Activated naive CD4-positive, alpha-beta T cell treated with anti-CD3 and anti-CD28 coated beads, Interleukin-2, amount 10 ng/mL, durations not matched to agents 7 days and 5 days (primary cell): ENCODE measurements around the gene STBD1.

Source experiments
- CTCF ChIA-PET: fragments of 350-600 bp; sonication (Branson Sonifier 250); formaldehyde crosslinking; loops from one replicate; lab custom pipeline; 2021; ENCODE audit warnings: antibody characterized with exemption; lab: Charles Lee
- DNase-seq: peaks from one replicate; pipeline ENCODE4 v3.0.0-alpha.2; 2020
- H3K27ac Mint-ChIP-seq: one replicate; pipeline ENCODE4 v1.8.0; 2021; ENCODE audit warnings: mild to moderate bottlenecking, moderate library complexity, mixed read lengths
- H3K27me3 Mint-ChIP-seq: one replicate; pipeline ENCODE4 v1.8.0; 2021; ENCODE audit warnings: mild to moderate bottlenecking, mixed read lengths
- H3K36me3 Mint-ChIP-seq: one replicate; pipeline ENCODE4 v1.8.0; 2021; ENCODE audit warnings: mixed read lengths
- H3K4me1 Mint-ChIP-seq: one replicate; pipeline ENCODE4 v1.8.0; 2021; ENCODE audit warnings: mixed read lengths
- H3K4me3 Mint-ChIP-seq: one replicate; pipeline ENCODE4 v1.8.0; 2021; ENCODE audit warnings: mild to moderate bottlenecking, moderate library complexity, mixed read lengths
- H3K9me3 Mint-ChIP-seq: one replicate; pipeline ENCODE4 v1.8.0; 2021; ENCODE audit warnings: mixed read lengths

Gene STBD1

DNA sequence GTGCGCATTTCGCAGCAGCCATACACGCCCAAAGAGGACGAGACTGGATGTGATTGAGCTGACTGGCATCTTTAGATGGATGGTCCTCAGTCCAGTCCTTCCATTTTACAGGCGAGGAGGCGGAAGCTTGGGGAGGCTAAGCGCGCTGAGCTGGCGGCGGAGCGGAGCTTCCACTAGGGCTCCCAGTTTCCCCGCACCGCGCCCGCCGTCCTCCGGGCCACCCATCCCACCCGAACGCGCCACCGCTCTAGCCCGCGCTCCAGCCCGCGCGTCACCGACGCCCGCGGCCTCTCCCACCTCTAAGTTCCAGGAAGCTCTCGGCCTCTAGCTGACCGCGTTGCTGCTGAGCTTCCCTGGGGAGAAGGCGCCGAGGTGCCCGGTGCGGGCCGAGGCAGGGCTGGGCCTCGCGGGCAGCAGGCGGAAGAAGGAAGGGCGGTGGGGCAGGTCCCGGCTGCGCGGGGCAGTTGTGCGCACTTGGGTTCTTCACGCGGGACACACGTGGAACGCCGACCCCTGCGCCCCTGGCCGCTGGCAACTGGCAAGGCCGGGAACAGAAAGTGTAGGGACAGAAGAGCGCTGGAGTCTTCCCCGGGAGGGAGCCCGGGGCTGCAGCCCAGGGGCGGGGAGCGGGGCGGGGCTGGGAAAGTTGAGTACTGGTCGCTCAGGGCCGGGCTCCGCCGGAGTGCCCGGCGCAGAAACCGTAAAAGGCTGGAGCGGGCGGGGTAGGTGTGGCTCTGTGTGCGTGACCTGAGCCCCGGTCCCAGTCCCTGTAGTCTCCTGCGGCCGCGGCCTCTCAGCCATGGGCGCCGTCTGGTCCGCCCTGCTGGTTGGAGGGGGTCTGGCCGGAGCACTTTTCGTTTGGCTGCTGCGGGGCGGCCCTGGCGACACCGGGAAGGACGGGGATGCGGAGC lies at the start of gene STBD1:
TSS of gene STBD1 (plus strand) at position 763 of the 911 bp plus-strand sequence. CDS start at position 800, 37 bp downstream.
- Mint-ChIP-seq H3K27me3 (peaks cover 38% of the 10 kb centered on the region), H3K27ac (peak within 1 kb of the TSS; percentile 78), H3K4me1 (peaks cover 48% of the 10 kb centered on the region), H3K9me3 (no peaks in the 10 kb centered on the region), H3K36me3 (peaks cover 14% of the 10 kb centered on the region), H3K4me3 (peak within 1 kb of the TSS; percentile 74)
- CTCF ChIA-PET = interaction anchor here (0.9 to 4.4 kb wide), 7 partner anchors 9 to 126 kb away, joined by 3 to 32 read pairs (median 3); no protein-coding TSS in a partner anchor
- DNase-seq = peak; percentile 59

DNA sequence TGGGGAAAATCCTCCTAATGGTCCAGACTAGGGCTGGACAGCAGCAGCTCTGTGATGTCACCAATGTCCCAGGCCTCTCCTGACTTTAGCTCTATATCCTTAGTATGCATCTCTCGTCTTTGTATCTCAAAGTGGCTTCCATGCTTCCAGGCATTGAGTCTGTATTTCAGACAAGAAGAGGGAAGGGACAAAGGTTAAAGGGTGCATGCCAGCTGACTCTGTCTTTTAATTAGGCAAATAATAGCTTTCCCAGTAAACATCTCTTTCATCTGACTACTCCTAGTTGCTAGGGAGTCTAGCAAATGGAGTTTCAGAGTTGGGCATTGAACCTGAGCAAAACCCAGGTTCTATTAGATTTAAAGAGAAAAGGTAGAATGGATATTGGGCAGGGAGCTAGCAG lies 49.6 kb upstream of the STBD1 start:
- Mint-ChIP-seq H3K9me3 (no peaks in the 10 kb centered on the region), H3K4me3 (no peak overlapping the region), H3K4me1 (no peaks in the 10 kb centered on the region), H3K27ac (no peak overlapping the region), H3K36me3 (no peaks in the 10 kb centered on the region), H3K27me3 (peaks cover 49% of the 10 kb centered on the region)
- no peak for DNase-seq
- CTCF ChIA-PET = no interaction called here

DNA sequence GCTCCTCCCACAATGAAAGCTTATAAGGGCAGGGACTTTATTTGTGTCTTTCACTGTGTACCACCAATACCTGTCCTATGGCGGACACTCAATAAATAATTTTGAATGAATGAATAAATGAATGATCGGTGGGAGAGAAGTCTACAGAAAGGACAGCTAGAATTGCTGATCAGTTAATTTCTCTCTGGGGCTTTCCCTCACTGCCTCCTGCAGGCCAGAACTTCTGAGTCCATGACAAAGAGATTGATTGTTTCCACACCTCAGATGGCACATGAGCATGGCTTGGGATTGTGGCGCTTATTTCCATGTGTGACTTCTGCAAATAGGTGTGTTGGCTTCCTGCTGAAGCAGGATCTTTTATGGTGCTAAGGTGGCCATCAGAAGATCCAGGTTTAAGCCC lies 48.7 kb upstream of the STBD1 start:
- H3K27me3 Mint-ChIP-seq = peaks cover 43% of the 10 kb centered on the region

DNA sequence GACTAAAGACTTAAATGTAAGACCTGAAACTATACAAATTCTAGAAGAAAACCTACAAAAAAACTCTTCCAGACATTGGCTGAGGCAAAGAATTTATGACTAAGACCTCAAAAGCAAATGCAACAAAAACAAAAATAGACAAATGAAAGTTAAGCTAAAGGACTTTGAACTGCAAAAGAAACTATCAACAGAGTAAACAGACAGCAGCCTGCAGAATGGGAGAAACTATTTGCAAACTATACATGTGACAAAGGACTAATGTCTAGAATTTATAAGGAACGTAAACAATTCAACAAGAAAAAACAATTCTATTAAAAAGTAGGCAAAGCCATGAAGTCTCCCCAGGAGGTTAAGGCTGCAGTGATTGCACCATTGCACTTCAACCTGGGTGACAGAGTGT lies 46.0 kb upstream of the STBD1 start:
- DNase-seq = no peak
- Mint-ChIP-seq H3K4me1 (no peaks in the 10 kb centered on the region), H3K9me3 (no peaks in the 10 kb centered on the region), H3K27ac (no peak overlapping the region), H3K27me3 (peaks cover 43% of the 10 kb centered on the region), H3K4me3 (no peak overlapping the region), H3K36me3 (no peaks in the 10 kb centered on the region)
- CTCF ChIA-PET = no interaction called here

More for the DNA sequence above, 48.7 kb upstream of the STBD1 start:
- DNase-seq = no peak
- no peak overlapping the region for H3K4me3 Mint-ChIP-seq
- H3K4me1 Mint-ChIP-seq = no peaks in the 10 kb centered on the region
- H3K36me3 Mint-ChIP-seq = no peaks in the 10 kb centered on the region
- CTCF ChIA-PET = no interaction called here
- no peaks in the 10 kb centered on the region for H3K9me3 Mint-ChIP-seq
- peak overlapping the region; percentile 20 for H3K27ac Mint-ChIP-seq

DNA sequence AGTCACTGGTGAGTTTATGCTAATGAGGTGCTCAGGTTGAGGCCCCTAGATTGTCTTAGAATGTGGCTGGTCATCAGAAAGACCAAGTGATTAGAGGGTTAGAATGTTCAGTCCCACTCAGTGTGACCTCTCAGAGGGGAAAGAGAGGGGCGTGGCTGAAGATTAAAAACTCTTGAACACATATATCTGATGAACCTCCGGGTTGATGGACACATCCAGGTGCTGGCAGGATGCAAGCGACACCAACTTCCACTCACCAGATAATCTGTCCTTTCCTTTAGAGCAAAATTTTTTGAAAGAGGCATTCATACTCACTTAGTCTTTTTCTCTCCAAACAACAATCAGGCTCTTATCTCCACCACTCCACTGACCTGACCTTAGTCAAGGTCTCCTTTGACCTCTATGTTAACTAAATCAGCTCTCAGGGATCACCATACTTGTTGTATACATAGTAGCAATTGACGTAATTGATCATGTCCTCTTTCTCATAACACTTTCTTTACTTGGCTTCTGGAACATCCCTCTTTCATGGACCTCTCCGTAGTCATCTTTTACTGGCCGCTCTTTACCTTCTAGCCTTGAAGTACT lies 40.8 kb upstream of the STBD1 start:
- no peak overlapping the region for H3K27ac Mint-ChIP-seq
- H3K27me3 Mint-ChIP-seq = peaks cover 17% of the 10 kb centered on the region
- H3K36me3 Mint-ChIP-seq = no peaks in the 10 kb centered on the region
- no peaks in the 10 kb centered on the region for H3K4me1 Mint-ChIP-seq
- DNase-seq = no peak
- CTCF ChIA-PET = no interaction called here
- no peaks in the 10 kb centered on the region for H3K9me3 Mint-ChIP-seq
- H3K4me3 Mint-ChIP-seq = no peak overlapping the region

DNA sequence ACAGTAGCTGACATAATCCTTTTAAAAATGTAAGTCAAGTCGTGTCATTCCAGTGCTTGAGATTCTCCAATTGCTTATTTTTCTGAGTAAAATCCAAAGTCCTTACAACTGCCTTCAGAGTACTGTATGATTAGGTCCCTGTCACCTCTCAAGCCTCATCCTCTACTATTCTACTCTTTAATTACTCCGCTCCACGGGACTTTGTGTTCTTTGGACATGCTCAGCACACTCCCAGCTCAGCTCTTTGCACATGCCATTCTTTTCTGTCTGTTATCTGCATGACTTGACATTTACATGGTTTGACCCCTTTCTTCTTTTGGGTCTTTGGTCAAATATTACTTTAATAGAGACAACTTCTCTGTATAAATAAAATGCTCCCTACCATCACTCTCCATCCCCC lies 39.9 kb upstream of the STBD1 start:
- Mint-ChIP-seq H3K4me3 (no peak overlapping the region), H3K9me3 (no peaks in the 10 kb centered on the region), H3K36me3 (no peaks in the 10 kb centered on the region), H3K27ac (no peak overlapping the region), H3K4me1 (no peaks in the 10 kb centered on the region), H3K27me3 (peaks cover 15% of the 10 kb centered on the region)
- CTCF ChIA-PET = no interaction called here
- DNase-seq = no peak

DNA sequence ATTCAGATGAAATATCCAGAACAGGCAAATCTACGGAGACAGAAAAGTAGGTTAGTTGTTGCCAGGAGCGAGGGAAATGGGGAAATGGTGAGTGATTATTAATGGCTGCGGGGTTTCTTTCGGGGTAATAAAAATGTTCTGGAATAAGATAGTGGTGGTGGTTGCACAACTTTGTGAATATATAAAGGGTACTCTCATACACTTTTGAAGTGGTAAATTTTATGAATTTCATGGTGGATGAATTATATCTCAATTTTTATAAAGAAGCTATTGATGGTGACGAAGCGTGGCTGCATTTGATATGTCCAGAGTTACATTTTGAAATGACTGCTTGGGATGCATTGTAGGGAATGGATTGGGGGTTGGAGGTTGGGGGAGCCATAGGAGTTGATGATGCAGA lies 38.7 kb upstream of the STBD1 start:
- peaks cover 12% of the 10 kb centered on the region for H3K27me3 Mint-ChIP-seq
- H3K4me1 Mint-ChIP-seq = no peaks in the 10 kb centered on the region
- H3K36me3 Mint-ChIP-seq = no peaks in the 10 kb centered on the region
- H3K27ac Mint-ChIP-seq = no peak overlapping the region
- no peak for DNase-seq
- H3K4me3 Mint-ChIP-seq = no peak overlapping the region
- no peaks in the 10 kb centered on the region for H3K9me3 Mint-ChIP-seq
- CTCF ChIA-PET = interaction anchor here (1.3 kb wide), 1 partner anchor 88 kb away, joined by 3 read pairs; no protein-coding TSS in a partner anchor

DNA sequence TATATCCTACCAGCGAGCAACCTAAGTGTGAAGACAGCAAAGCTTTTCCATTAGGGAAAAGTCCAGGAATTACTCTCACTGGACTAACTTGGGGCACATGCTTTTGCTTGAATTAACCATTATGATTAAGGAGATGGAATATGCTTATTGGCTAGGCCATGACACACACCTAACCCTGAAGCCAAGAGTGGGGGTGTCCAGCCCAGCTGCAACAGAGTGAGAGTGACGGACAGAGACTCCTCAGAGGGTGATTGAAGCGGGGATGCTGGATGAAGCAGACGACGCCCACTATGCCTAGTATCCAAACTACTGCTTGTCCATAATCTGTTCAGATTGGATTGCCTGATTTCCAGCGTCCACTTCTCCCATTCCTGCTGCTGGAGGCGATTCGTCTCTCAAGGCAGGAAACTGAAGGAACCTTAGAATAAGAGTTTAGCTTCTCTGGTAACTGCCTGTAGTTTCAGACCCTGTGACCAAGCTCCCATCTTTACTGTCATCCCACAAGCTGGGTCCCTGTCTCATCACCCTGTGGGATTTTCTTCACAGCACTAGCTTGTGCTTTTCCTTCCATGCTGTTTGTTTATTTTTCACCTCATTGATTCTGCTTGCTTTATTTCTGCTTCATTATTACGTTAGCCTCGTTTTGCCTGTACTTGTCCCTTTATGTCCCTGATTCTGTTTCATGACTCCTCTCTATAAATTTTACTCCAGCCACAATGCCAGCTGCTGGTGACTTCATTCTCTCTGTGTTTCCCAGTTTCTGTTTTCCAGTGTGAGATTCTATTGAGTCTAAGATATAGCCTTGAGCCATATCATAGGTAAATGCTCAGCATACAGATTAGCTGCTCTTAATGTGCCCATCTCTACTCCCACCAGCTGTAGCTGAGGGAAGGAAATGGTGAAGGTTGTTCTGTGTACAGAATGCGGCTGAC lies 36.0 kb upstream of the STBD1 start:
- Mint-ChIP-seq H3K27me3 (peaks cover 12% of the 10 kb centered on the region), H3K4me3 (no peak overlapping the region), H3K4me1 (no peaks in the 10 kb centered on the region), H3K27ac (no peak overlapping the region), H3K36me3 (no peaks in the 10 kb centered on the region), H3K9me3 (no peaks in the 10 kb centered on the region)
- CTCF ChIA-PET = interaction anchor here (1.8 kb wide), 1 partner anchor 108 kb away, joined by 6 read pairs; no protein-coding TSS in a partner anchor
- DNase-seq = no peak

DNA sequence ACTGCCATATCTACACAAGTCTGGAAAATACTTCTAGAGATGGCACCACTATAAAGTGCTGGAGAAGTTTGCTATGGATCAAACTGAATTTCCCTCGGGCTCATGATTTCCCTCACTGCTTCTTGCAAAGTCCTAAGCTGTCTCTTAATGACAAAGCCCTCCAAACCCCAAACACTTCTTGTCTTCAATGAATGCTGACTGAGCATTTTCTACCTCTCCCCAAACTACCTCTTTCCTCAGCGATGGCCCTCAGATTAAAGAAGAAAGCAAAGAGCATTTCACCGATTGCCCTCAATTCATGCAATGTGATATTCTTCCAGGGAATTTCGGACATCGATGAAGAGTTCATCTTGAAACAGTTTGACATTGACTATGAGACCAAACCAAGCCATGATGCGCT lies 35.3 kb upstream of the STBD1 start:
- Mint-ChIP-seq H3K4me1 (no peaks in the 10 kb centered on the region), H3K27ac (no peak overlapping the region), H3K36me3 (no peaks in the 10 kb centered on the region), H3K9me3 (no peaks in the 10 kb centered on the region), H3K27me3 (peaks cover 14% of the 10 kb centered on the region), H3K4me3 (no peak overlapping the region)
- DNase-seq = no peak
- CTCF ChIA-PET = interaction anchor here (1.8 kb wide), 1 partner anchor 107 kb away, joined by 6 read pairs; no protein-coding TSS in a partner anchor

DNA sequence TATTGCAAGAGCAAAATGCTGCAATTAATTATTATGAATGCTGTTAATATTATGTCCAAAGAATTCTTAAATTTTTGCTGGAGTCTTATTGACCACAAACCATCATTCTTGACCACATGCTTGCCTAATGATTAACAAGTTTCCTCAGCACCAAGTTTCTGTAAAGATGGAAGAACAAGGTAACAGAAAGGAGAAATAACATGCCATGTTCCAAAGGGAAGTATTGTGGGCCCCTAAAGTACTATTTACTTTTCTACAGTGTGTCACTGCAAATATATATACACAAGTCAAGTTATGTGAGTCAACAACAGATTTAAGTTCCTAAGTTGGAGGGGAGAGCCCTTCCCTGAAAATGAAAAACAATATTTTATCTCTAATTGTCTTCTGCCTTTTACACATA lies 34.5 kb upstream of the STBD1 start:
- CTCF ChIA-PET = no interaction called here
- peaks cover 22% of the 10 kb centered on the region for H3K27me3 Mint-ChIP-seq
- no peak overlapping the region for H3K27ac Mint-ChIP-seq
- no peaks in the 10 kb centered on the region for H3K4me1 Mint-ChIP-seq
- no peaks in the 10 kb centered on the region for H3K36me3 Mint-ChIP-seq
- no peak for DNase-seq
- no peaks in the 10 kb centered on the region for H3K9me3 Mint-ChIP-seq
- H3K4me3 Mint-ChIP-seq = no peak overlapping the region

DNA sequence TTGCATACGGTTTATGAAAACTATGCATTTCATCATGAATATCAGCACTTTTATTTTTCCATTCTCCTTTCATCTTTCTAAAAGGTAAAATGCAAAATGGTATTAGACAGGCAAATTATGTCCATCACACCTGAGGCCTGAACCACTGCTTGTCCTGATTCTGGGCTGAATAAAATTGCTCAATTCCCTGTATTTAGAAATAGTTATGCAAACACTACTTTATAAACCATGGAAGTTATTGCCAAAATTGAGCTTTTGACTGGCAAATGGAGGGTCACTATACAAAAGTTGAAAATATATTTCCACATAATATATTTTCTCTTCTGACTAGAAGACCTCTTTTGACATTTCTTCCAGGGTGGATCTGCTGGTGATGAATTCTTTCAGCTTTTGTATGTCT lies 34.0 kb upstream of the STBD1 start:
- Mint-ChIP-seq H3K4me3 (no peak overlapping the region), H3K27ac (no peak overlapping the region), H3K27me3 (peaks cover 25% of the 10 kb centered on the region), H3K36me3 (no peaks in the 10 kb centered on the region), H3K4me1 (no peaks in the 10 kb centered on the region), H3K9me3 (no peaks in the 10 kb centered on the region)
- CTCF ChIA-PET = no interaction called here
- DNase-seq = no peak

DNA sequence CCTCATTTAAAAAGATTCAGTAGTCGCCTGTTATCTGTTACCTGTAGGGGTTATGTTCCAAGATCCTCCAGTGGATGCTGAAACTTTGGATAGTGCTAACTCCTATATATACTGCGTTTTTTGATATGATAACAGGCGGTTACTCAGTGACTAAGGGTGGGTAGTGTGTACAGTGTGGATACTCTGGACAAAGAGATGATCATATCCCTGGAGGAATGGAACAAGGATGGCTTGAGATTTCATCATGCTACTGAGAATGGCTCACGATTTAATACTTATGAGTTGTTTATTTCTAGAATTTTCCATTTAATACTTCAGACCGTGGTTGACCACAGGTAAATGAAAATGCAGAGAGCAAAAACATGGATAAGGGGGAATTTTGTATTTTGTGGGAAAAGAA lies 33.5 kb upstream of the STBD1 start:
- no peak for DNase-seq
- no peak overlapping the region for H3K4me3 Mint-ChIP-seq

DNA sequence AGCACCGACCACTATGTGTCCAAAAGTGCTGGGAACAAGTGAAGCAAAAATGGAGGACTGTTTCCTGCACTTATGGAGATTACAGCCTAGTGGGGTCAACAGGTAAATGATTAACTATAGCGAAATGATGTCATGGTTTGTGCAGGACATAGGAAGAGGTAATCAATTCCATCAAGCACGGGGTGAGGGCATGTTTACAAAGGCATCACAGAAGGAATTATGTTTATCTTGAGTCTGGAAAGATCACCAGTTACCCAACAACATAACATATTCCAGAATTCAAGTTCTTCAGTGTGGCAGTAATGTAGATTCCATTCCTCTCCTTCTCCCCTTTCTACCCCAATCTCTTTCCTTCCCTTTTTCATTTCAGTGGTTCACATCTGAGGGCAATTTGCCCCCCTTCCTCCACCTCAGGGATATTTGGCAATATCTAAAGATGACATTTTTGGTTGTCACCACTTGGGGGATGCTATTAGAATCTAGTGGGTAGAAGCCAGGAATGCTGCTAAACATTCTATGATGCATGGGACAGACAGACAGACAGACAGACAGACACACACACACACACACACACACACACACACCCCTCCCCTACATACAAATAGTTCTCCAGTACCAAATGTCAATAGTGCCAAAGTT lies 30.9 kb upstream of the STBD1 start:
- CTCF ChIA-PET = no interaction called here
- Mint-ChIP-seq H3K27ac (no peak overlapping the region), H3K27me3 (peaks cover 29% of the 10 kb centered on the region), H3K9me3 (no peaks in the 10 kb centered on the region), H3K4me3 (no peak overlapping the region), H3K36me3 (no peaks in the 10 kb centered on the region), H3K4me1 (no peaks in the 10 kb centered on the region)
- no peak for DNase-seq

More for the DNA sequence above, 33.5 kb upstream of the STBD1 start:
- CTCF ChIA-PET = interaction anchor here (0.6 kb wide), 1 partner anchor 1340 kb away, joined by 3 read pairs; no protein-coding TSS in a partner anchor
- Mint-ChIP-seq H3K27ac (no peak overlapping the region), H3K27me3 (peaks cover 25% of the 10 kb centered on the region), H3K4me1 (no peaks in the 10 kb centered on the region), H3K36me3 (no peaks in the 10 kb centered on the region), H3K9me3 (no peaks in the 10 kb centered on the region)
